HG03565 (cell line): Measurements from ENCODE around the gene ZMIZ1.
"Not testable (repeated sequence)": the region's sequence is repeated elsewhere in the genome, so short reads cannot be mapped to it uniquely, and the experiment has no call there.

ENCODE experiments used
- ATAC-seq: cut with Tn5 transposase; IDR thresholded peaks from one replicate; pipeline ENCODE4 v1.9.1; 2021; ENCODE audit warnings: mild to moderate bottlenecking, moderate library complexity; ENCODE audit not compliant: unreplicated experiment

Gene ZMIZ1

GRCh38 chr10:79331709-79332108 is 262.9 kb downstream of the ZMIZ1 start:
- peak; percentile 82 for ATAC-seq

GRCh38 chr10:79332610-79333315 is 264.0 kb downstream of the ZMIZ1 start:
- not testable (repeated sequence) for ATAC-seq

GRCh38 chr10:79333513-79333912 is 264.7 kb downstream of the ZMIZ1 start:
- no peak for ATAC-seq

GRCh38 chr10:79334573-79334972 is 265.8 kb downstream of the ZMIZ1 start:
- no peak for ATAC-seq

GRCh38 chr10:79335094-79335469 is 266.3 kb downstream of the ZMIZ1 start:
- ATAC-seq, result no peak

- ATAC-seq, result no peak
Observed at GRCh38 chr10:79335470-79336235, 266.9 kb downstream of the ZMIZ1 start.

- no peak for ATAC-seq
Observed at GRCh38 chr10:79336276-79336675, 267.5 kb downstream of the ZMIZ1 start.

- ATAC-seq, result no peak
Observed at GRCh38 chr10:79336739-79337138, 268.0 kb downstream of the ZMIZ1 start.

- ATAC-seq, result not testable (repeated sequence)
Observed at GRCh38 chr10:79337783-79338469, 269.2 kb downstream of the ZMIZ1 start.

- no peak for ATAC-seq
Observed at GRCh38 chr10:79339266-79339665, 270.5 kb downstream of the ZMIZ1 start.

GRCh38 chr10:79340646-79341244 is 272.0 kb downstream of the ZMIZ1 start:
- no peak for ATAC-seq

- no peak for ATAC-seq
Observed at GRCh38 chr10:79342295-79342761, 273.6 kb downstream of the ZMIZ1 start.

GRCh38 chr10:79342811-79343561 is 274.2 kb downstream of the ZMIZ1 start:
- no peak for ATAC-seq

- ATAC-seq, result no peak
Observed at GRCh38 chr10:79344502-79345195, 275.9 kb downstream of the ZMIZ1 start.

- no peak for ATAC-seq
Observed at GRCh38 chr10:79345241-79346011, 276.7 kb downstream of the ZMIZ1 start.

GRCh38 chr10:79346012-79346340 is 277.2 kb downstream of the ZMIZ1 start:
- no peak for ATAC-seq

GRCh38 chr10:79346388-79347225 is 277.8 kb downstream of the ZMIZ1 start:
- no peak for ATAC-seq

GRCh38 chr10:79347226-79347893 is 278.6 kb downstream of the ZMIZ1 start, which contains the start of gene PPIF:
PPIF (plus strand) TSS chr10:79347469; CDS start chr10:79347549, 80 bp downstream.
- peak; percentile 70 for ATAC-seq
